ENCODE data around the gene FBN2.

FBN2 gene

GRCh38 chr5:128258372-128258771 is 279.7 kb downstream of the FBN2 start:
- H4K12ac ChIP-seq (ENCODE audit: low read depth, low read length) = no peak overlapping the region
- no peak overlapping the region for H2AFZ ChIP-seq (ENCODE audit: insufficient read depth, low read length, poor library complexity)
- no peak overlapping the region for H4K8ac ChIP-seq (ENCODE audit: low read depth, low read length)
- peaks cover 16 to 22% of the 10 kb centered on the region in 2 experiments for H3K36me3 ChIP-seq (ENCODE audit: control insufficient read depth in 1 of 2, insufficient read depth in 2 of 2, low read length in 2 of 2)
- no peak overlapping the region for H3K9ac ChIP-seq (ENCODE audit: low read length)
- H3K27me3 ChIP-seq (ENCODE audit: insufficient read depth, low read length) = no peaks in the 10 kb centered on the region
- no peak overlapping the region for H3K4me2 ChIP-seq (ENCODE audit: low read length)
- H3K4me3 ChIP-seq (ENCODE audit: low read depth, low read length) = no peak overlapping the region
- DNase-seq = no peak
- H3K18ac ChIP-seq (ENCODE audit: low read length) = no peak overlapping the region
- no peak overlapping the region for H3K27ac ChIP-seq (ENCODE audit: low read depth, low read length)
- H3K14ac ChIP-seq (ENCODE audit: low read length) = no peak overlapping the region
- no peak overlapping the region for H4K91ac ChIP-seq (ENCODE audit: low read depth, low read length)
- no peaks in the 10 kb centered on the region for H3K9me3 ChIP-seq (ENCODE audit: insufficient read depth, low read depth, low read length)
- H3K23ac ChIP-seq (ENCODE audit: low read length) = no peak overlapping the region
- no peak overlapping the region for H2BK5ac ChIP-seq (ENCODE audit: low read depth, low read length, poor library complexity)
- no peak overlapping the region for H2BK120ac ChIP-seq (ENCODE audit: insufficient read depth, low read length, poor library complexity)
- no peak overlapping the region for H2AK5ac ChIP-seq (ENCODE audit: low read length)
- WGBS (ENCODE audit: extremely low coverage, insufficient coverage, insufficient read length) = no CpG with 5 or more reads among the region's 6 CpGs
- no peaks in the 10 kb centered on the region for H3K79me2 ChIP-seq (ENCODE audit: control insufficient read depth, insufficient read depth, low read length, poor library complexity)
- no peaks in the 10 kb centered on the region for H3K79me1 ChIP-seq (ENCODE audit: low read length)
- no peak overlapping the region for H2BK12ac ChIP-seq (ENCODE audit: low read length)
- no peak overlapping the region for H3K4ac ChIP-seq (ENCODE audit: low read depth, low read length)
- no peaks in the 10 kb centered on the region for H3K4me1 ChIP-seq (ENCODE audit: control insufficient read depth in 1 of 2, insufficient read depth in 2 of 2, low read length in 2 of 2)

- H3K36me3 ChIP-seq (ENCODE audit: control insufficient read depth in 1 of 2, insufficient read depth in 2 of 2, low read length in 2 of 2) = peaks cover 11 to 13% of the 10 kb centered on the region in 2 experiments
- no peak overlapping the region for H3K27ac ChIP-seq (ENCODE audit: low read depth, low read length)
- H2BK12ac ChIP-seq (ENCODE audit: low read length) = no peak overlapping the region
- peak in 1 of 2 donors; percentile 43 for DNase-seq
- no peak overlapping the region for H3K9ac ChIP-seq (ENCODE audit: low read length)
- no peak overlapping the region for H3K18ac ChIP-seq (ENCODE audit: low read length)
- H3K9me3 ChIP-seq (ENCODE audit: insufficient read depth, low read depth, low read length) = no peaks in the 10 kb centered on the region
- H4K8ac ChIP-seq (ENCODE audit: low read depth, low read length) = no peak overlapping the region
- no peaks in the 10 kb centered on the region for H3K79me1 ChIP-seq (ENCODE audit: low read length)
- H3K4me2 ChIP-seq (ENCODE audit: low read length) = no peak overlapping the region
- H2BK5ac ChIP-seq (ENCODE audit: low read depth, low read length, poor library complexity) = no peak overlapping the region
- H3K27me3 ChIP-seq (ENCODE audit: insufficient read depth, low read length) = no peaks in the 10 kb centered on the region
- no peak overlapping the region for H3K4ac ChIP-seq (ENCODE audit: low read depth, low read length)
- H2AK5ac ChIP-seq (ENCODE audit: low read length) = no peak overlapping the region
- no peak overlapping the region for H2BK120ac ChIP-seq (ENCODE audit: insufficient read depth, low read length, poor library complexity)
- H3K4me1 ChIP-seq (ENCODE audit: control insufficient read depth in 1 of 2, insufficient read depth in 2 of 2, low read length in 2 of 2) = no peaks in the 10 kb centered on the region
- no peak overlapping the region for H3K23ac ChIP-seq (ENCODE audit: low read length)
- WGBS (ENCODE audit: extremely low coverage, insufficient coverage, insufficient read length) = no CpG with 5 or more reads among the region's 2 CpGs
- no peak overlapping the region for H2AFZ ChIP-seq (ENCODE audit: insufficient read depth, low read length, poor library complexity)
- no peak overlapping the region for H3K14ac ChIP-seq (ENCODE audit: low read length)
- H3K79me2 ChIP-seq (ENCODE audit: control insufficient read depth, insufficient read depth, low read length, poor library complexity) = no peaks in the 10 kb centered on the region
- no peak overlapping the region for H4K91ac ChIP-seq (ENCODE audit: low read depth, low read length)
- no peak overlapping the region for H3K4me3 ChIP-seq (ENCODE audit: low read depth, low read length)
- no peak overlapping the region for H4K12ac ChIP-seq (ENCODE audit: low read depth, low read length)
Measured at GRCh38 chr5:128257076-128257475, 281.0 kb downstream of the FBN2 start.

- no peak for DNase-seq
- no peaks in the 10 kb centered on the region for H3K9me3 ChIP-seq (ENCODE audit: insufficient read depth, low read depth, low read length)
- H3K27ac ChIP-seq (ENCODE audit: low read depth, low read length) = no peak overlapping the region
- H3K4ac ChIP-seq (ENCODE audit: low read depth, low read length) = no peak overlapping the region
- H3K27me3 ChIP-seq (ENCODE audit: insufficient read depth, low read length) = no peaks in the 10 kb centered on the region
- H3K36me3 ChIP-seq (ENCODE audit: control insufficient read depth in 1 of 2, insufficient read depth in 2 of 2, low read length in 2 of 2) = peaks cover 8 to 9% of the 10 kb centered on the region in 2 experiments
- no peak overlapping the region for H4K12ac ChIP-seq (ENCODE audit: low read depth, low read length)
- no CpG with 5 or more reads among the region's 1 CpG for WGBS (ENCODE audit: extremely low coverage, insufficient coverage, insufficient read length)
- H4K8ac ChIP-seq (ENCODE audit: low read depth, low read length) = no peak overlapping the region
- H2BK5ac ChIP-seq (ENCODE audit: low read depth, low read length, poor library complexity) = no peak overlapping the region
- no peak overlapping the region for H3K14ac ChIP-seq (ENCODE audit: low read length)
- H3K23ac ChIP-seq (ENCODE audit: low read length) = no peak overlapping the region
- H3K9ac ChIP-seq (ENCODE audit: low read length) = no peak overlapping the region
- H3K4me3 ChIP-seq (ENCODE audit: low read depth, low read length) = no peak overlapping the region
- H2BK120ac ChIP-seq (ENCODE audit: insufficient read depth, low read length, poor library complexity) = no peak overlapping the region
- no peaks in the 10 kb centered on the region for H3K79me1 ChIP-seq (ENCODE audit: low read length)
- no peak overlapping the region for H3K4me2 ChIP-seq (ENCODE audit: low read length)
- H2AFZ ChIP-seq (ENCODE audit: insufficient read depth, low read length, poor library complexity) = no peak overlapping the region
- no peaks in the 10 kb centered on the region for H3K79me2 ChIP-seq (ENCODE audit: control insufficient read depth, insufficient read depth, low read length, poor library complexity)
- no peak overlapping the region for H4K91ac ChIP-seq (ENCODE audit: low read depth, low read length)
- no peaks in the 10 kb centered on the region for H3K4me1 ChIP-seq (ENCODE audit: control insufficient read depth in 1 of 2, insufficient read depth in 2 of 2, low read length in 2 of 2)
- no peak overlapping the region for H3K18ac ChIP-seq (ENCODE audit: low read length)
- H2AK5ac ChIP-seq (ENCODE audit: low read length) = no peak overlapping the region
- H2BK12ac ChIP-seq (ENCODE audit: low read length) = no peak overlapping the region
Measured at GRCh38 chr5:128254789-128255188, 283.3 kb downstream of the FBN2 start.

- no peaks in the 10 kb centered on the region for H3K79me1 ChIP-seq (ENCODE audit: low read length)
- no peak overlapping the region for H3K9ac ChIP-seq (ENCODE audit: low read length)
- no peaks in the 10 kb centered on the region for H3K9me3 ChIP-seq (ENCODE audit: insufficient read depth, low read depth, low read length)
- H3K4me2 ChIP-seq (ENCODE audit: low read length) = no peak overlapping the region
- no peaks in the 10 kb centered on the region for H3K79me2 ChIP-seq (ENCODE audit: control insufficient read depth, insufficient read depth, low read length, poor library complexity)
- no peak overlapping the region for H4K8ac ChIP-seq (ENCODE audit: low read depth, low read length)
- H2AFZ ChIP-seq (ENCODE audit: insufficient read depth, low read length, poor library complexity) = no peak overlapping the region
- H3K36me3 ChIP-seq (ENCODE audit: control insufficient read depth in 1 of 2, insufficient read depth in 2 of 2, low read length in 2 of 2) = peaks cover 2 to 3% of the 10 kb centered on the region in 2 experiments
- H3K4me3 ChIP-seq (ENCODE audit: low read depth, low read length) = no peak overlapping the region
- no peaks in the 10 kb centered on the region for H3K27me3 ChIP-seq (ENCODE audit: insufficient read depth, low read length)
- H4K12ac ChIP-seq (ENCODE audit: low read depth, low read length) = no peak overlapping the region
- H3K4me1 ChIP-seq (ENCODE audit: control insufficient read depth in 1 of 2, insufficient read depth in 2 of 2, low read length in 2 of 2) = no peaks in the 10 kb centered on the region
- DNase-seq = no peak
- no peak overlapping the region for H3K27ac ChIP-seq (ENCODE audit: low read depth, low read length)
- H2BK5ac ChIP-seq (ENCODE audit: low read depth, low read length, poor library complexity) = no peak overlapping the region
- H3K23ac ChIP-seq (ENCODE audit: low read length) = no peak overlapping the region
- H3K18ac ChIP-seq (ENCODE audit: low read length) = no peak overlapping the region
- no peak overlapping the region for H2BK120ac ChIP-seq (ENCODE audit: insufficient read depth, low read length, poor library complexity)
- H3K14ac ChIP-seq (ENCODE audit: low read length) = no peak overlapping the region
- no peak overlapping the region for H2AK5ac ChIP-seq (ENCODE audit: low read length)
- H3K4ac ChIP-seq (ENCODE audit: low read depth, low read length) = no peak overlapping the region
- no CpG with 5 or more reads among the region's 7 CpGs for WGBS (ENCODE audit: extremely low coverage, insufficient coverage, insufficient read length)
- H2BK12ac ChIP-seq (ENCODE audit: low read length) = no peak overlapping the region
- H4K91ac ChIP-seq (ENCODE audit: low read depth, low read length) = no peak overlapping the region
Measured at GRCh38 chr5:128253880-128254279, 284.2 kb downstream of the FBN2 start.

All from trophoblast cell (in vitro differentiated cells and primary cell).